SK-N-SH (cell line): ENCODE measurements around the gene SURF4. TPM values are rescaled to one million over a fixed set of nuclear protein-coding genes. Genes with fewer than 3 reads are reported as not detected.

Experiments used
- CTCF ChIA-PET: fragments of 300-600, 350-600 bp; formaldehyde crosslinking; extraction: SDS; loops from one replicate; lab custom pipeline; 2021; lab: Yijun Ruan, JAX
- POLR2A ChIA-PET: fragments of 350-600 bp; sonication (Branson Sonifier 250); formaldehyde crosslinking; extraction: SDS; loops from one replicate; lab custom pipeline; 2020; ENCODE audit warnings: antibody characterized with exemption, inconsistent platforms; lab: Yijun Ruan, JAX
- DNase-seq: peaks from one replicate; pipeline ENCODE4 v3.0.0; 2012
- H2AFZ ChIP-seq: fragments of 200-600 bp; sonication (generic); 2 replicates; pipeline ENCODE4 v1.8.1; 2016; ENCODE audit warnings: antibody characterized with exemption, mild to moderate bottlenecking, low read depth
- H3F3A ChIP-seq: fragments of 200-600 bp; sonication (generic); replicated peaks from 2 replicates; pipeline ENCODE3; 2016; ENCODE audit warnings: antibody characterized with exemption, mild to moderate bottlenecking; ENCODE audit not compliant: insufficient read depth
- H3K27ac ChIP-seq, 2 experiments: fragments of 200-500 bp in 1 of 2; fragments of 200-600 bp in 1 of 2; sonication (Bioruptor generic) in 1 of 2; sonication (generic), shearing (Covaris generic) in 1 of 2; 2 replicates each; pipeline versions ENCODE4 v1.5.1 to v1.6.1; 2014 to 2016; ENCODE audit warnings: low read depth in 2 of 2, inconsistent platforms in 1 of 2, low read length in 1 of 2, mild to moderate bottlenecking in 1 of 2, mixed read lengths in 1 of 2
- H3K27me3 ChIP-seq: fragments of 200-600 bp; sonication (generic), shearing (Covaris generic); 2 replicates; pipeline ENCODE4 v1.6.1; 2016; ENCODE audit warnings: mixed run types; ENCODE audit not compliant: insufficient read depth
- H3K36me3 ChIP-seq, 2 experiments: fragments of 200-500 bp in 1 of 2; fragments of 200-600 bp in 1 of 2; sonication (Bioruptor generic) in 1 of 2; sonication (generic) in 1 of 2; replicated peaks in 1 of 2; 2 replicates each; pipeline versions ENCODE3 to v1.5.1; 2014 to 2016; ENCODE audit warnings: low read length in 1 of 2, mild to moderate bottlenecking in 1 of 2; ENCODE audit not compliant: insufficient read depth in 2 of 2, control insufficient read depth in 1 of 2
- H3K4me1 ChIP-seq, 2 experiments: fragments of 200-500 bp in 1 of 2; fragments of 200-600 bp in 1 of 2; sonication (Bioruptor generic) in 1 of 2; sonication (generic), shearing (Covaris generic) in 1 of 2; 2 replicates each; pipeline versions ENCODE4 v1.5.1 to v1.6.1; 2014 to 2016; ENCODE audit warnings: low read depth in 1 of 2, low read length in 1 of 2, mixed run types in 1 of 2; ENCODE audit not compliant: insufficient read depth in 2 of 2, control insufficient read depth in 1 of 2
- H3K4me2 ChIP-seq: fragments of 200-600 bp; sonication (generic), shearing (Covaris generic); 2 replicates; pipeline ENCODE4 v1.6.1; 2017; ENCODE audit warnings: mixed run types
- H3K4me3 ChIP-seq, 2 experiments: fragments of 200-500 bp in 1 of 2; fragments of 200-600 bp in 1 of 2; sonication (Bioruptor generic) in 1 of 2; sonication (generic), shearing (Covaris generic) in 1 of 2; 2 replicates each; pipeline versions ENCODE4 v1.5.1 to v1.8.1; 2014 to 2016; ENCODE audit warnings: low read depth in 2 of 2, inconsistent platforms in 1 of 2, low read length in 1 of 2, mild to moderate bottlenecking in 1 of 2, mixed read lengths in 1 of 2, moderate library complexity in 1 of 2
- H3K79me2 ChIP-seq: fragments of 200-600 bp; sonication (generic); 2 replicates; pipeline ENCODE4 v1.8.1; 2017; ENCODE audit warnings: mild to moderate bottlenecking; ENCODE audit not compliant: insufficient read depth
- H3K9ac ChIP-seq: fragments of 200-600 bp; sonication (generic); 2 replicates; pipeline ENCODE4 v1.6.1; 2017; ENCODE audit warnings: mixed run types
- H3K9me2 ChIP-seq: fragments of 200-600 bp; sonication (generic); 2 replicates; pipeline ENCODE4 v1.6.1; 2017; ENCODE audit warnings: mixed run types
- H3K9me3 ChIP-seq: fragments of 200-600 bp; sonication (generic); 2 replicates; pipeline ENCODE4 v1.6.1; 2017; ENCODE audit warnings: mixed run types, mild to moderate bottlenecking, moderate library complexity
- H4K20me1 ChIP-seq: fragments of 200-600 bp; sonication (generic); 2 replicates; pipeline ENCODE4 v1.6.1; 2017; ENCODE audit warnings: mild to moderate bottlenecking, mixed run types; ENCODE audit not compliant: insufficient read depth
- ELF1 ChIP-seq: IDR thresholded peaks from 2 replicates; pipeline ENCODE4 v1.4.0; 2012
- EP300 ChIP-seq, 2 experiments: IDR thresholded peaks; 2 replicates each; pipeline versions ENCODE4 v1.4.0 to v1.6.1; 2012; ENCODE audit warnings: borderline replicate concordance in 1 of 2, low read depth in 1 of 2, low read length in 1 of 2
- FOSL2 ChIP-seq: IDR thresholded peaks from 2 replicates; pipeline ENCODE4 v1.4.0; 2012; ENCODE audit warnings: low read depth, mild to moderate bottlenecking, moderate library complexity, borderline replicate concordance
- FOXJ3 ChIP-seq: sonication (generic); formaldehyde crosslinking; IDR thresholded peaks from 2 replicates; pipeline ENCODE4 v1.5.1; 2020; ENCODE audit warnings: mild to moderate bottlenecking, missing genetic modification reagents
- FOXM1 ChIP-seq: IDR thresholded peaks from 2 replicates; pipeline ENCODE4 v1.4.0; 2012; ENCODE audit warnings: low read depth, mild to moderate bottlenecking
- GABPA ChIP-seq: IDR thresholded peaks from 2 replicates; pipeline ENCODE4 v1.4.0; 2012; ENCODE audit warnings: low read depth, mild to moderate bottlenecking
- JUND ChIP-seq: IDR thresholded peaks from 2 replicates; pipeline ENCODE4 v1.4.0; 2012
- MEF2A ChIP-seq: IDR thresholded peaks from 2 replicates; pipeline ENCODE4 v1.4.0; 2012; ENCODE audit warnings: low read depth, borderline replicate concordance
- NFIC ChIP-seq: IDR thresholded peaks from 2 replicates; pipeline ENCODE4 v1.4.0; 2012; ENCODE audit warnings: borderline replicate concordance
- POLR2AphosphoS5 ChIP-seq: IDR thresholded peaks from 2 replicates; pipeline ENCODE4 v1.6.1; 2012; ENCODE audit warnings: low read depth, low read length
- RAD21 ChIP-seq: IDR thresholded peaks from 2 replicates; pipeline ENCODE4 v1.6.1; 2012; ENCODE audit warnings: mild to moderate bottlenecking, low read length
- RXRA ChIP-seq: IDR thresholded peaks from 2 replicates; pipeline ENCODE4 v1.4.0; 2012; ENCODE audit warnings: low read depth, mild to moderate bottlenecking, borderline replicate concordance
- SIN3A ChIP-seq: IDR thresholded peaks from 2 replicates; pipeline ENCODE4 v1.6.1; 2012; ENCODE audit warnings: low read depth, mild to moderate bottlenecking, low read length, moderate library complexity, borderline replicate concordance
- TCF12 ChIP-seq: IDR thresholded peaks from 2 replicates; pipeline ENCODE4 v1.4.0; 2012
- TEAD4 ChIP-seq: IDR thresholded peaks from 2 replicates; pipeline ENCODE4 v1.4.0; 2012; ENCODE audit warnings: mild to moderate bottlenecking, borderline replicate concordance; ENCODE audit not compliant: insufficient read depth
- USF1 ChIP-seq: IDR thresholded peaks from 2 replicates; pipeline ENCODE4 v1.4.0; 2012; ENCODE audit warnings: low read depth, borderline replicate concordance
- YY1 ChIP-seq: IDR thresholded peaks from 2 replicates; pipeline ENCODE4 v1.4.0; 2012; ENCODE audit warnings: low read depth, mild to moderate bottlenecking
- ZBTB33 ChIP-seq: IDR thresholded peaks from 2 replicates; pipeline ENCODE4 v1.4.0; 2012; ENCODE audit warnings: low read depth, borderline replicate concordance
- WGBS: methylation state at CpG from one replicate; pipeline ENCODE4 v1.1.6; 2017; ENCODE audit warnings: low lambda C conversion rate; 5-methylcytosine and 5-hydroxymethylcytosine counted together
- polyA plus RNA-seq, 3 experiments: library from polyadenylated mRNA; depleted of rRNA; stranded (reverse); fragments of >200 nt; gene quantifications; 2 replicates each; pipeline ENCODE4 v1.2.3, GENCODE V29; 2012
- TF ChIP-seq, protein P1 (sequence below): fragments of 150-350 bp; IDR thresholded peaks from 2 replicates; pipeline ENCODE4 v1.6.1; 2017; ENCODE audit warnings: antibody characterized with exemption, low read length, low read depth, borderline replicate concordance

Gene SURF4
- polyA plus RNA-seq, 1 of the 3 experiments (the other 2 are of a cell fraction), result 165 TPM

- Histone ChIP-seq H3F3A (peaks cover 45% of the 10 kb centered on the region), H4K20me1 (peaks cover 35% of the 10 kb centered on the region), H3K4me2 (no peak overlapping the region), H2AFZ (no peak overlapping the region), H3K9me3 (no peaks in the 10 kb centered on the region), H3K4me3 (no peak overlapping the region), H3K79me2 (peaks cover 65% of the 10 kb centered on the region), H3K36me3 (peaks cover 36 to 57% of the 10 kb centered on the region in 2 experiments)
- DNase-seq, result no peak
- no peak for TF ChIP-seq USF1
- TF ChIP-seq ZBTB33, result no peak
- TF ChIP-seq RXRA, result no peak
- TF ChIP-seq, protein P1, sequence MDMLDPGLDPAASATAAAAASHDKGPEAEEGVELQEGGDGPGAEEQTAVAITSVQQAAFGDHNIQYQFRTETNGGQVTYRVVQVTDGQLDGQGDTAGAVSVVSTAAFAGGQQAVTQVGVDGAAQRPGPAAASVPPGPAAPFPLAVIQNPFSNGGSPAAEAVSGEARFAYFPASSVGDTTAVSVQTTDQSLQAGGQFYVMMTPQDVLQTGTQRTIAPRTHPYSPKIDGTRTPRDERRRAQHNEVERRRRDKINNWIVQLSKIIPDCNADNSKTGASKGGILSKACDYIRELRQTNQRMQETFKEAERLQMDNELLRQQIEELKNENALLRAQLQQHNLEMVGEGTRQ, result no peak
- peak; percentile 12; the same call in 1 of the 2 replicates for TF ChIP-seq POLR2AphosphoS5
- TF ChIP-seq, all 33 proteins: peak for 1
- H3K9me2 ChIP-seq, result no peaks in the 10 kb centered on the region
- CTCF ChIA-PET, result interaction anchor here (1.2 to 3.1 kb wide), 6 partner anchors 10 to 208 kb away, joined by 3 to 13 read pairs (median 3); no protein-coding TSS in a partner anchor
- H3K9ac ChIP-seq, result no peak overlapping the region
- no peaks in the 10 kb centered on the region for H3K27me3 ChIP-seq
- H3K4me1 ChIP-seq, result peaks cover 20 to 37% of the 10 kb centered on the region in 2 experiments; a peak in 3 of 4 replicates
- H3K27ac ChIP-seq, result no peak overlapping the region
- POLR2A ChIA-PET, result interaction anchor here (1.1 kb wide), 1 partner anchor 11 kb away, joined by 4 read pairs; no protein-coding TSS in a partner anchor
- WGBS, result 87% methylated on average over 7 of the region's 8 CpGs
Measured at GRCh38 chr9:133352635-133353340, 23.1 kb downstream of the SURF4 start.

DNA sequence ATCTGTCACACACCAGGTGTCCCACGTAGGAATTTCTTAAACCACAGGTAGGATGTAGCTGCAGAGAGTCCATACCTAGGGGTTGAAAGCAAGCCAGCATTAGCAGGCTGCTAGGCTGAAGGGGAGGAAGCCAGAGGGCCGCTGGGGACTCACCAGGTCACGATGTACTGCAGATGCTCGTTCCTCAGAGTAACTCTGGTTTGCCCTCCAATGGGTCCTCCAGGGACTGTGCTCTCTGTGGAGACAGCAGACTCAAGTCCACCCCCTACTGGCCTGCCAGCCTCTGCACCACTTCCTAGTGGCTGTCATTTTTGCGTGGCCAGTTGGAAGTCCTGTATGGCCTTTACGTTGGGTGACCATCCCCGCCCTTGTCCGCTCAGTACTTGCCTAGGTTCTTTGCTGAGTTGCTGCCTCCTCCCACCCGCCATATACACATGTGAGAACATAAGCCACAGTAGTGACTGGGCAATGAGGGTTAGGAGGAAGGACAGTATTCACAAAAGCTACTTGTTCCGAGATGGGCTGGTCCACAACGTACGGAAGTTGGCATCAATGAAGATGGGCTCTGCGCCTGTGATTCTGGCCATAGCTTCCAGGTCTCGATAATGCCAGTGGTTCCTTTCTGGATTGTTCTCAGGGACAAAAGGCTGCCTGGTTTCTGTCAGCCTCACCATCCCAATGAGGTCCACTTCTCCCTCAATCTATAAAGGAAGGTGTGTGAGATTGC lies 23.8 kb downstream of the SURF4 start:
- Histone ChIP-seq H3K27me3 (no peaks in the 10 kb centered on the region), H3K4me3 (no peak overlapping the region), H3K9me2 (no peaks in the 10 kb centered on the region), H3F3A (peaks cover 45% of the 10 kb centered on the region), H3K27ac (no peak overlapping the region; a peak in 1 of 4 replicates), H3K4me1 (peaks cover 12 to 30% of the 10 kb centered on the region in 2 experiments; a peak in 2 of 4 replicates), H2AFZ (no peak overlapping the region), H3K79me2 (peaks cover 63% of the 10 kb centered on the region), H4K20me1 (peaks cover 35% of the 10 kb centered on the region), H3K9me3 (no peaks in the 10 kb centered on the region), H3K4me2 (no peak overlapping the region), H3K36me3 (peaks cover 36 to 57% of the 10 kb centered on the region in 2 experiments), H3K9ac (no peak overlapping the region)
- ChIA-PET CTCF (interaction anchor here (1.3 to 3.1 kb wide), 5 partner anchors 10 to 166 kb away, joined by 3 to 13 read pairs (median 5); no protein-coding TSS in a partner anchor), POLR2A (interaction anchor here (1.0 kb wide), 1 partner anchor 10 kb away, joined by 3 read pairs; no protein-coding TSS in a partner anchor)
- WGBS, result 89% methylated on average over 12 of the region's 14 CpGs
- DNase-seq, result peak; percentile 71
- no peak for TF ChIP-seq EP300 (IDR thresholded peaks at IDR 0.05; ENCODE audit: borderline replicate concordance in 1 of 2, low read depth in 1 of 2, low read length in 1 of 2)
- no peak for TF ChIP-seq YY1
- TF ChIP-seq SIN3A, result 0 out of 2 replicates have a peak, but pooled peaks have one; percentile 41
- TF ChIP-seq JUND, result no peak
- no peak for TF ChIP-seq FOXJ3
- TF ChIP-seq MEF2A, result no peak
- no peak for TF ChIP-seq ZBTB33
- TF ChIP-seq FOXM1, result no peak
- TF ChIP-seq RAD21, result peak; percentile 11; the same call in 1 of the 2 replicates
- TF ChIP-seq FOSL2, result no peak
- TF ChIP-seq NFIC, result no peak
- no peak for TF ChIP-seq GABPA
- no peak for TF ChIP-seq TCF12
- no peak for TF ChIP-seq USF1
- no peak for TF ChIP-seq TEAD4
- TF ChIP-seq ELF1, result no peak
